Endothelial cell (in vitro differentiated cells): ENCODE results near the gene KCNMA1. TPM values are rescaled to one million over a fixed set of nuclear protein-coding genes. Genes with fewer than 3 reads are reported as not detected.

Source experiments
- DNase-seq: peaks from one replicate; pipeline ENCODE4 v3.0.0; 2021; ENCODE audit warnings: low spot score
- H3K27ac Mint-ChIP-seq: one replicate; pipeline ENCODE4 v1.8.0; 2021; ENCODE audit warnings: mixed read lengths, inconsistent platforms; ENCODE audit not compliant: unreplicated experiment
- H3K27me3 Mint-ChIP-seq: one replicate; pipeline ENCODE4 v1.8.0; 2021; ENCODE audit warnings: mild to moderate bottlenecking, moderate library complexity, mixed read lengths, inconsistent platforms; ENCODE audit not compliant: unreplicated experiment
- H3K36me3 Mint-ChIP-seq: one replicate; pipeline ENCODE4 v1.8.0; 2021; ENCODE audit warnings: mild to moderate bottlenecking, low read depth, mixed read lengths, inconsistent platforms; ENCODE audit not compliant: unreplicated experiment
- H3K4me1 Mint-ChIP-seq: one replicate; pipeline ENCODE4 v1.8.0; 2021; ENCODE audit warnings: mild to moderate bottlenecking, mixed read lengths, inconsistent platforms; ENCODE audit not compliant: unreplicated experiment
- H3K4me3 Mint-ChIP-seq: one replicate; pipeline ENCODE4 v1.8.0; 2021; ENCODE audit warnings: mild to moderate bottlenecking, mixed read lengths, inconsistent platforms; ENCODE audit not compliant: unreplicated experiment
- H3K9me3 Mint-ChIP-seq: one replicate; pipeline ENCODE4 v1.8.0; 2021; ENCODE audit warnings: mixed read lengths, inconsistent platforms; ENCODE audit not compliant: unreplicated experiment
- CTCF ChIP-seq: fragments of 200-600 bp; sonication (generic); IDR thresholded peaks from one replicate; pipeline ENCODE4 v1.5.0; 2021; ENCODE audit warnings: antibody characterized with exemption; ENCODE audit not compliant: unreplicated experiment
- total RNA-seq: library from RNA; stranded (reverse); fragmentation: NEBNext Ultra II Directional; extraction: Animal tissue kit (Norgen Biotek cat#: 25700); gene quantifications from one replicate; pipeline ENCODE4 v1.2.1, GENCODE V29; 2021; ENCODE audit not compliant: unreplicated experiment

The KCNMA1 gene
- total RNA-seq, 1 donor from 2014 or later: 5.1 TPM

DNA sequence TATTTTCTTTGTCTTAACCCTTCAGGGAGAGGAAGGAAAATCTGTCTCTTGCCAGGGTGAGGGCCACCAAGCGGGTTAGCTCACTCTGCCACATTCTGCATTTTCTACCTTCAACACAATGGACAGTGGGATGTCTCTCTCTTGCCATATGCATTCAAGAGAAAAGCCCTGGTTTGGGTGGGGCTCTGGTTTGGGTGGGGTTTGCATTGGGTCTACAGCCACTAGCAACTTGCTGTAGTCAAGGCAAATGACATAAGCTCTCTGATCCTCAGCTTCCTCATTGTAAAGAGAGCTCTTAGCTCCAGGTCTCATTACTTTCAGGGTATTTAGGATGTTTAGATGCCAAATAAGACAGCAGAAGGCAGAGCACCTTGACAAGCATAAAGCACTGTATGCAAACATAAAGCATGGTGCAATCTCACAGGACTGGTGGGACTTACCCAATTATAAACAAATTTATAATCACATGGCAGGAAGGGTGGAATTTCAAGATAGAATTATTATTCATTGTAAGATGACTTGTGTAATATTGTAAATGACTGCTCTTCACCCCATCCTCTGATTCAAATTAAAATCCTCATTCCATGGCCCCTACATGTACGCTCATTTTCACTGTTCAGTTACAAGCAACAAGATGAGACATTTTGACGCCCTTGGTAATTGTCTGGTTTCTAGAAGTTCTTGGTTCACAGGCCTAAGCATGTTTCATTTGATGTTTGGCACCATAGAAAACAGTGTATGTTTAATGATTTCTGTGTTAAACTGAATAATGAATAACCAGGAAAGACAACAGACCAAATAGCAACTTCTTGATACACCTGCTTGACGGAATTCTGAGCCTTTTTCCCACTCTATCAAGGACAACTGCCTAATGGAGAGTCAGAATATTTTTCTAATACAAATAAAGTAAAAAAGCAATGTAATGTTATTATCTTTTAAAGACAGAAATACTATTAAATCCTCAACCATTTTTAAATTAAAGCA is 258.9 kb downstream of the KCNMA1 start:
- no peaks in the 10 kb centered on the region for H3K9me3 Mint-ChIP-seq
- peaks cover 48% of the 10 kb centered on the region for H3K4me1 Mint-ChIP-seq
- H3K4me3 Mint-ChIP-seq: no peak overlapping the region

GRCh38 chr10:77377678-77378352 is 259.8 kb downstream of the KCNMA1 start:
- no peak for TF ChIP-seq CTCF
- no peaks in the 10 kb centered on the region for H3K9me3 Mint-ChIP-seq
- peaks cover 56% of the 10 kb centered on the region for H3K4me1 Mint-ChIP-seq
- H3K4me3 Mint-ChIP-seq: no peak overlapping the region
- DNase-seq: no peak
- no peak overlapping the region for H3K27ac Mint-ChIP-seq
- peaks cover 2% of the 10 kb centered on the region for H3K27me3 Mint-ChIP-seq
- no peaks in the 10 kb centered on the region for H3K36me3 Mint-ChIP-seq

More for the DNA sequence above, 258.9 kb downstream of the KCNMA1 start:
- Mint-ChIP-seq H3K27ac (no peak overlapping the region), H3K27me3 (peaks cover 2% of the 10 kb centered on the region), H3K36me3 (no peaks in the 10 kb centered on the region)
- no peak for TF ChIP-seq CTCF
- DNase-seq: no peak

DNA sequence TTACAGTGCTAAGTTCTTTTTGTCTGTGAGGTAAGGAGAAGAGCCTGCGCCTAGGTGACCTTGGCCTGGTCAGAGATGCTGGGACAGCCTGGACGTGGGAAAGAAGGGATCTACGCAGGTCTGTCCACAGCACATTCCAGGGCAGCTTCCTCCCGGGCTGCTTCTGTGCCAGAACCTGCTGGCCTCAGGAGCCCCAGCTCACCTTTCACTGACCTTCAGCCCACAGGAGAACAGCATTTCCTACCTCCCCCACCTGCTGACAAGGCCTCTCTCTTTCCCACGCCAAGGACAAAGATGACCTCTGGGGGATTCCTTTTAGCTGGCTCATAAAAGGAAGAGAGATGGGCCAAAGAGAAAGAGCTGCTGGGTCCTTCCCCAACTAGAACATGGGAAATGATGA is 260.6 kb downstream of the KCNMA1 start:
- Mint-ChIP-seq H3K9me3 (no peaks in the 10 kb centered on the region), H3K36me3 (no peaks in the 10 kb centered on the region), H3K4me3 (no peak overlapping the region), H3K27me3 (peaks cover 2% of the 10 kb centered on the region), H3K27ac (no peak overlapping the region), H3K4me1 (peaks cover 64% of the 10 kb centered on the region)
- no peak for TF ChIP-seq CTCF
- DNase-seq: no peak

- Mint-ChIP-seq H3K9me3 (no peaks in the 10 kb centered on the region), H3K36me3 (no peaks in the 10 kb centered on the region), H3K4me3 (no peak overlapping the region), H3K4me1 (peaks cover 67% of the 10 kb centered on the region), H3K27ac (peak overlapping the region; percentile 88), H3K27me3 (peaks cover 2% of the 10 kb centered on the region)
- DNase-seq: no peak
- TF ChIP-seq CTCF: no peak
These were observed 263.4 kb downstream of the KCNMA1 start for GRCh38 chr10:77374189-77374656.
